Stimulated activated naive CD4-positive, alpha-beta T cell treated with Interleukin-2 at 50 U/mL for 16 hours (primary cell): ENCODE results near the gene MOBP.

Experiments used
- DNase-seq: peaks from one replicate; lab custom pipeline; 2025; lab: John Stamatoyannopoulos, UW

Gene MOBP

DNA sequence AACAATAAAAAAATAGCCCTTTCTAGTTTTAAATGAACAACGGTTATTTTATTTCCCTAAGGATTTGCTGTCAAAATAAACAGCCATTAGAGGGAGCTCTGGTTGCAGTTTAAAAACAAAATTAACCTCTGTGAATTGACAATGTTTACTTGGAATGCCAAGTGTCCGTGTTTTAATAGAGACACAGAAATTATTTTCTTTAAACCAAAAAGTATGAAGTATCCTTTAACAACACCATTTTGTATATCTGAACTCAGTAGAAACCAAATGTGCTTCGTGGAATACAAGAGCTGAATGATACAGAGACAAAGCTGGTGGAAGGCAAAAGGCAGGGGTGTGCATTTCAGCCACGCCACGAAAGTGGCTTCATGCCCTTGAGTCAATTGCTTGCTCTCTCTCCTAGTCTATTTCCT, 74.4 kb downstream of the MOBP start:
- DNase-seq: no peak

DNA sequence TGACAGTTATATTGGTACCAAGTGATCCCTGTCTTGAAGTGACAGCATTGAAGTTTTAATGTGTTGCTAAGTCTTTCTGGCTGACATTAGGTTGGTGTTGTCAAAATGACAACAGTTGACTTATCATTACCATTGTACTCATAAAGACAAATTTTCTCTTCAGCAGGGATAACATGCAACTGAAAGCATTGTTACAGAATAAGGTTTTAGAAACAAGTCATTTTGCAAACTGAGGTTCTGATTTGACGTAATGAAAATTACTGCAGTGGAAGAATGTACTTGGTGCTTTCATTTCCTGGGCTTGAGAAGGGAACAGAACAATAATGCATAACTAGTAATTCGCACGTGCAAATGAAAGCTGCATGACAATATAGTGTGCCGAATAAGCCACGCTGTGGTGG, 75.1 kb downstream of the MOBP start:
- DNase-seq: no peak

DNA sequence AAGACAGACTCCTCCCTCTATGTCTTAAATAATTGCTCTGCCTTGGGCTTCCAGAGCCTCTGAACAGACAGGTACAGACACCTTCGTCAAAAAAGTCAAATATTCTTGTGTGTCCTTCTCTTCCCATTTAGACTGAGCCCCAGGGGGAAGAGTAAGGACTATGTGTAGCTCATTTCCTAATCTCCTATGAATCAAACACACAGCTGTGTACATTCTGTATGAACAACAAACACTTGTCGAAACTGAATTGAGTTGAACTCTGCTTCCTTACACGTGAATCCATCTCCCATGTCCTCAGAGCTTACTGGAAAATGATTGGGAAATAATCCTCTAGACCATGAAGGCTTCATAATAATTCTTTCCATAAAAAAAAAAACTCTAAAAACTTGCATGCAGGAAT, 80.8 kb downstream of the MOBP start:
- DNase-seq: no peak

DNA sequence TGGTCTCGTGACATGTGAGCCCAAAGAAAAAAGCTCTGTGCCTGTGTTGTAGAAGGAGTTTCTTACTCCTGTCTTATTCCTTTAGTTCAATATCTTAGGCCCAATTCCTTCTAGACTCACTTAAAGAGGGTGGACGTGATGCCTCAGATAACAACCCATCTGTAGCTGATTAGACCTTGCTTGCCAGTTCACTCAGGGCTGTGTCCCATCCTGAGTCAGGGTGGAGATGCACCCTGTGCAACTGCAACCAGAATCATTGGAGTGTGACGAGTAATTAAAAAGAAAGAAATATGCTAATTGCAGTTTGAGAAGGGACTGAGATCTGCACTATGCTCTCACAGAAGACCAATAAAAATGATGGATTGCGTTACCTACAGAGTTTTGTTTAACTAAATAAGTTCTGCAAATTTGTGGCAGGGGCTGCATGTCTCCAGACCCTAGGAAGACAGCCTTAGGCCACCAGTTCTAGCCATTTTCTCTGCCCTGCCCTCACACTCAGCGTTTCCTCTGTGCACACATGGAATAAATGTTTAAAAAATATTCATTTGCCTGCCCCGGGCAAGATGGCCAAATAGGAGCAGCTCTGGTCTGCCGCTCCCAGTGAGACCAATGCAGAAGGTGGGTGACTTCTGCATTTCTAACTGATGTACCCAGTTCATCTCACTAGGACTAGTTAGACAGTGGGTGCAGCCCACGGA, 83.0 kb downstream of the MOBP start:
- no peak for DNase-seq
